ENCODE data around the gene CCDC177.

Gene CCDC177

GRCh38 chr14:69567563-69567962, 7.1 kb downstream of the CCDC177 start:
- Histone ChIP-seq H3K36me3 (ENCODE audit: insufficient read depth, low read length) (no peaks in the 10 kb centered on the region), H3K9me3 (ENCODE audit: control insufficient read depth, insufficient read depth, low read length) (peaks cover 6% of the 10 kb centered on the region), H3K9ac (ENCODE audit: low read depth, low read length) (no peak overlapping the region), H3K4me1 (ENCODE audit: insufficient read depth, low read length) (no peaks in the 10 kb centered on the region)

GRCh38 chr14:69561893-69562292, 12.8 kb downstream of the CCDC177 start:
- no peaks in the 10 kb centered on the region; the same call in 1 of the 2 replicates for H3K4me1 ChIP-seq (ENCODE audit: insufficient read depth, low read length)
- no peaks in the 10 kb centered on the region for H3K9me3 ChIP-seq (ENCODE audit: control insufficient read depth, insufficient read depth, low read length)
- no peaks in the 10 kb centered on the region for H3K36me3 ChIP-seq (ENCODE audit: insufficient read depth, low read length)
- H3K9ac ChIP-seq (ENCODE audit: low read depth, low read length), result no peak overlapping the region

GRCh38 chr14:69560826-69561225, 13.8 kb downstream of the CCDC177 start:
- Histone ChIP-seq H3K9ac (ENCODE audit: low read depth, low read length) (no peak overlapping the region), H3K4me1 (ENCODE audit: insufficient read depth, low read length) (no peaks in the 10 kb centered on the region; the same call in 1 of the 2 replicates), H3K36me3 (ENCODE audit: insufficient read depth, low read length) (no peaks in the 10 kb centered on the region), H3K9me3 (ENCODE audit: control insufficient read depth, insufficient read depth, low read length) (no peaks in the 10 kb centered on the region)

GRCh38 chr14:69559581-69560011, 15.1 kb downstream of the CCDC177 start:
- no peaks in the 10 kb centered on the region; the same call in 1 of the 2 replicates for H3K4me1 ChIP-seq (ENCODE audit: insufficient read depth, low read length)
- no peaks in the 10 kb centered on the region for H3K9me3 ChIP-seq (ENCODE audit: control insufficient read depth, insufficient read depth, low read length)
- H3K36me3 ChIP-seq (ENCODE audit: insufficient read depth, low read length), result no peaks in the 10 kb centered on the region
- no peak overlapping the region for H3K9ac ChIP-seq (ENCODE audit: low read depth, low read length)

- Histone ChIP-seq H3K9me3 (ENCODE audit: control insufficient read depth, insufficient read depth, low read length) (no peaks in the 10 kb centered on the region), H3K9ac (ENCODE audit: low read depth, low read length) (no peak overlapping the region), H3K36me3 (ENCODE audit: insufficient read depth, low read length) (no peaks in the 10 kb centered on the region), H3K4me1 (ENCODE audit: insufficient read depth, low read length) (no peaks in the 10 kb centered on the region; the same call in 1 of the 2 replicates)
These were observed 15.9 kb downstream of the CCDC177 start for GRCh38 chr14:69558774-69559173.

GRCh38 chr14:69554500-69554899, 20.2 kb downstream of the CCDC177 start:
- no peak overlapping the region for H3K9ac ChIP-seq (ENCODE audit: low read depth, low read length)
- H3K36me3 ChIP-seq (ENCODE audit: insufficient read depth, low read length), result no peaks in the 10 kb centered on the region
- no peaks in the 10 kb centered on the region for H3K9me3 ChIP-seq (ENCODE audit: control insufficient read depth, insufficient read depth, low read length)
- H3K4me1 ChIP-seq (ENCODE audit: insufficient read depth, low read length), result peaks cover 6% of the 10 kb centered on the region; the same call in 1 of the 2 replicates

- Histone ChIP-seq H3K4me1 (ENCODE audit: insufficient read depth, low read length) (peaks cover 6% of the 10 kb centered on the region; the same call in 1 of the 2 replicates), H3K9ac (ENCODE audit: low read depth, low read length) (no peak overlapping the region), H3K36me3 (ENCODE audit: insufficient read depth, low read length) (no peaks in the 10 kb centered on the region), H3K9me3 (ENCODE audit: control insufficient read depth, insufficient read depth, low read length) (no peaks in the 10 kb centered on the region)
These were observed 21.4 kb downstream of the CCDC177 start for GRCh38 chr14:69553252-69553651.

- H3K9me3 ChIP-seq (ENCODE audit: control insufficient read depth, insufficient read depth, low read length), result no peaks in the 10 kb centered on the region
- peaks cover 6% of the 10 kb centered on the region; the same call in 1 of the 2 replicates for H3K4me1 ChIP-seq (ENCODE audit: insufficient read depth, low read length)
- H3K9ac ChIP-seq (ENCODE audit: low read depth, low read length), result no peak overlapping the region
These were observed 23.2 kb downstream of the CCDC177 start for GRCh38 chr14:69551511-69551910.

GRCh38 chr14:69548566-69548965, 26.1 kb downstream of the CCDC177 start:
- Histone ChIP-seq H3K9ac (ENCODE audit: low read depth, low read length) (no peak overlapping the region), H3K4me1 (ENCODE audit: insufficient read depth, low read length) (peaks cover 6% of the 10 kb centered on the region; the same call in 1 of the 2 replicates), H3K36me3 (ENCODE audit: insufficient read depth, low read length) (no peaks in the 10 kb centered on the region), H3K9me3 (ENCODE audit: control insufficient read depth, insufficient read depth, low read length) (no peaks in the 10 kb centered on the region)

More at GRCh38 chr14:69551511-69551910, 23.2 kb downstream of the CCDC177 start:
- no peaks in the 10 kb centered on the region for H3K36me3 ChIP-seq (ENCODE audit: insufficient read depth, low read length)

GRCh38 chr14:69547701-69548348, 26.8 kb downstream of the CCDC177 start:
- Histone ChIP-seq H3K4me1 (ENCODE audit: insufficient read depth, low read length) (peaks cover 6% of the 10 kb centered on the region; the same call in 1 of the 2 replicates), H3K36me3 (ENCODE audit: insufficient read depth, low read length) (no peaks in the 10 kb centered on the region), H3K9me3 (ENCODE audit: control insufficient read depth, insufficient read depth, low read length) (no peaks in the 10 kb centered on the region), H3K9ac (ENCODE audit: low read depth, low read length) (peak overlapping the region; percentile 56; the same call in 1 of the 2 replicates)

- H3K4me1 ChIP-seq (ENCODE audit: insufficient read depth, low read length), result no peaks in the 10 kb centered on the region
- no peaks in the 10 kb centered on the region for H3K9me3 ChIP-seq (ENCODE audit: control insufficient read depth, insufficient read depth, low read length)
- no peak overlapping the region for H3K9ac ChIP-seq (ENCODE audit: low read depth, low read length)
- H3K36me3 ChIP-seq (ENCODE audit: insufficient read depth, low read length), result no peaks in the 10 kb centered on the region
These were observed 31.1 kb downstream of the CCDC177 start for GRCh38 chr14:69543341-69544115.

GRCh38 chr14:69542311-69542710, 32.4 kb downstream of the CCDC177 start:
- no peaks in the 10 kb centered on the region for H3K36me3 ChIP-seq (ENCODE audit: insufficient read depth, low read length)
- no peak overlapping the region for H3K9ac ChIP-seq (ENCODE audit: low read depth, low read length)
- H3K9me3 ChIP-seq (ENCODE audit: control insufficient read depth, insufficient read depth, low read length), result no peaks in the 10 kb centered on the region
- no peaks in the 10 kb centered on the region for H3K4me1 ChIP-seq (ENCODE audit: insufficient read depth, low read length)

GRCh38 chr14:69540654-69541335, 33.9 kb downstream of the CCDC177 start:
- Histone ChIP-seq H3K9me3 (ENCODE audit: control insufficient read depth, insufficient read depth, low read length) (no peaks in the 10 kb centered on the region), H3K4me1 (ENCODE audit: insufficient read depth, low read length) (no peaks in the 10 kb centered on the region), H3K9ac (ENCODE audit: low read depth, low read length) (no peak overlapping the region), H3K36me3 (ENCODE audit: insufficient read depth, low read length) (no peaks in the 10 kb centered on the region)

GRCh38 chr14:69539631-69540410, 34.9 kb downstream of the CCDC177 start:
- Histone ChIP-seq H3K4me1 (ENCODE audit: insufficient read depth, low read length) (no peaks in the 10 kb centered on the region), H3K36me3 (ENCODE audit: insufficient read depth, low read length) (no peaks in the 10 kb centered on the region), H3K9me3 (ENCODE audit: control insufficient read depth, insufficient read depth, low read length) (no peaks in the 10 kb centered on the region), H3K9ac (ENCODE audit: low read depth, low read length) (no peak overlapping the region)

All from ES-I3 (cell line).